Measurements from ENCODE around the gene CFAP73.

The CFAP73 gene

GRCh38 chr12:113167868-113168267, 18.3 kb downstream of the CFAP73 start:
- no peak for TF ChIP-seq CTCF (IDR thresholded peaks at IDR 0.05; ENCODE audit: control extremely low read depth, extremely low read depth, low read depth, missing control alignments)
- no peak for DNase-seq (ENCODE audit: extremely low spot score)
- ChIA-PET POLR2A (no interaction called here), CTCF (interaction anchor here (2.1 to 12.9 kb wide), 2 partner anchors 11 to 69 kb away, joined by 6 to 190 read pairs; partner anchors contain the start of gene CFAP73)

- no peak for DNase-seq (ENCODE audit: extremely low spot score)
- ChIA-PET POLR2A (no interaction called here), CTCF (interaction anchor here (1.9 to 12.9 kb wide), 3 partner anchors 13 to 177 kb away, joined by 6 to 190 read pairs (median 86); partner anchors contain the start of gene CFAP73)
- no peak for TF ChIP-seq CTCF (IDR thresholded peaks at IDR 0.05; ENCODE audit: control extremely low read depth, extremely low read depth, low read depth, missing control alignments)
These were observed 20.2 kb downstream of the CFAP73 start for GRCh38 chr12:113169697-113170096.

- ChIA-PET CTCF (interaction anchor here (1.0 to 12.9 kb wide), 5 partner anchors 14 to 178 kb away, joined by 3 to 190 read pairs (median 6); partner anchors contain the start of gene CFAP73), POLR2A (no interaction called here)
- no peak for DNase-seq (ENCODE audit: extremely low spot score)
- no peak for TF ChIP-seq CTCF (IDR thresholded peaks at IDR 0.05; ENCODE audit: control extremely low read depth, extremely low read depth, low read depth, missing control alignments)
These were observed 20.9 kb downstream of the CFAP73 start for GRCh38 chr12:113170457-113170856.

- CTCF ChIA-PET, result interaction anchor here (1.0 to 12.9 kb wide), 5 partner anchors 14 to 178 kb away, joined by 3 to 190 read pairs (median 6); partner anchors contain the start of gene CFAP73
- DNase-seq (ENCODE audit: extremely low spot score), result peak; percentile 57
- POLR2A ChIA-PET, result no interaction called here
- no peak for TF ChIP-seq CTCF (IDR thresholded peaks at IDR 0.05; ENCODE audit: control extremely low read depth, extremely low read depth, low read depth, missing control alignments)
These were observed 21.4 kb downstream of the CFAP73 start for GRCh38 chr12:113170926-113171325.

- no peak for TF ChIP-seq CTCF (IDR thresholded peaks at IDR 0.05; ENCODE audit: control extremely low read depth, extremely low read depth, low read depth, missing control alignments)
- ChIA-PET CTCF (interaction anchor here (0.9 to 12.9 kb wide), 9 partner anchors 15 to 179 kb away, joined by 3 to 190 read pairs (median 6); partner anchors contain the start of gene CFAP73), POLR2A (no interaction called here)
- DNase-seq (ENCODE audit: extremely low spot score), result no peak
These were observed 22.0 kb downstream of the CFAP73 start for GRCh38 chr12:113171543-113171942.

GRCh38 chr12:113172185-113172584, 22.7 kb downstream of the CFAP73 start:
- ChIA-PET POLR2A (interaction anchor here (0.5 to 1.1 kb wide), 2 partner anchors 49 to 131 kb away, joined by 3 to 4 read pairs; partner anchors contain the start of gene TPCN1), CTCF (interaction anchor here (0.9 to 12.9 kb wide), 12 partner anchors 15 to 167 kb away, joined by 3 to 190 read pairs (median 5); partner anchors contain the start of gene CFAP73)
- TF ChIP-seq CTCF (IDR thresholded peaks at IDR 0.05; ENCODE audit: control extremely low read depth, extremely low read depth, low read depth, missing control alignments), result no peak
- DNase-seq (ENCODE audit: extremely low spot score), result no peak

Measured in GM10248 (cell line).